Jurkat, Clone E6-1 (cell line): Measurements from ENCODE around the gene LRIG2.
"Not testable (repeated sequence)": the region's sequence is repeated elsewhere in the genome, so short reads cannot be mapped to it uniquely, and the experiment has no call there.

Experiments
- DNase-seq: peaks from one replicate; pipeline ENCODE4 v3.0.0-alpha.2; 2011; ENCODE audit warnings: low read depth, low spot score
- H3K4me3 ChIP-seq: 2 replicates; pipeline ENCODE4 v1.5.1; 2011; ENCODE audit warnings: mild to moderate bottlenecking, low read length, control low read depth, moderate library complexity

The LRIG2 gene

DNA sequence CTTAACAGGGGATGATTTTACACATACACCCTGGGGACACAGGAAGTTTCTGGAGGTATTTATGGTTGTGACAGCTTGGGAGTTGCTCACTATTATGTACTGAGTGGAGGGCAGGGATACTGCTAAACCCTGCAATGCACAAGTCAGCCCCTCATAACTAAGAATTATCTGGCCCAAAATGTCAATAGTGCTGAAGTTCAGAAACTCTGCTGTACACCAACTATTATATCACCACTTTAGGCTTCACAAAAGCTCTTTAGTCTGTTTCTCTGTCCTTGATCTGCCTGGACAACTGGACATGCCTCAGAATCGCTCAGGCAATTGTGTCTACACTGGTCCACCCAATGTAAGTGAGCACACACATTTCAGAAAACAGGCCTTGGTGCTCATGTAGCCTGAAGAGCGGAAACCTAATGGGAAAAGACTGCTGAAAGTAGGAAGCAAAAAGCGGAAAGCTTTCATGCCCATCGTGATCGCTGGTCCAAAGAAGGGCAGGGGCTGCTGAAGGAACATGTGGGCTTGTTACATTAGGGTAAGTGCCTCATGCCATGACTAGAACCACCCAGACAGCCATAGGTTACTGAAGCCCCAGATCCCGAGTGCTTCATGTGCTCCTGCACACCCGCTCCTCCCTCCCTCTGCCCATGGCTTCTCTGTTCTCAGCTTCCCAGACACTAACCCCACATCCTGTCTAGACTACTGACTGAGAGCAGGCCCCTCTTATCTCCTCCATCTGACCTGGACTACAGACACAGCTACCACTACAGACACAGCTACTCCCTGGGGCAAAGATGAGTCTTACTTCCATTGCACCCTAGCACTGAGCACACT is 73.5 kb downstream of the LRIG2 start:
- H3K4me3 ChIP-seq: no peak overlapping the region
- peak; percentile 88 for DNase-seq

DNA sequence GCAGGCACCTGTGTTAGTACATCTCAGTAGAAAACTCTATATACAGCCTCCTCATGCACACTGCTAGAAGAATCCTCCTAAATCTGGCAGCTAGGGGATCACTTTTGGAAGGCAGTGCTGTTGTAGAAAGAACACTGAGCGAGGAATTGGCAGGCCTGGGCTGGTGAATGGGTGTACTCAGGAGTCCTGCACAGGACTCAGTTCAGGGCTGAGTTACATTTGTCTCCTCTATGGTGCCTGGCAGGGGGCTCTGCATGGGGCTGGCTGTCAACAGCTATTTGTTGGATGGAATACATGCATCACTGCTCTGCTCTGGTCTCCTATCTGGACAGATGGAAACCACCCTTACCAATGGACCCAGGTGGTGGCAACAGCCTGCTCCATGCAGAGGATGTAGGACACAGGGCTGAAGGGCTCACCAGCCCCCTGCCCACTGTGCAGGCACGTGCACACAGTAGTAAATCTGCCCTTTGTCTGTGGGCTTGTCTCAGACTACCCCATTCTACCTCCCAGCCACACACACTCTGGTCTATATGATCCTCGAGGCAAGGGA is 74.2 kb downstream of the LRIG2 start:
- H3K4me3 ChIP-seq: no peak overlapping the region
- no peak for DNase-seq

DNA sequence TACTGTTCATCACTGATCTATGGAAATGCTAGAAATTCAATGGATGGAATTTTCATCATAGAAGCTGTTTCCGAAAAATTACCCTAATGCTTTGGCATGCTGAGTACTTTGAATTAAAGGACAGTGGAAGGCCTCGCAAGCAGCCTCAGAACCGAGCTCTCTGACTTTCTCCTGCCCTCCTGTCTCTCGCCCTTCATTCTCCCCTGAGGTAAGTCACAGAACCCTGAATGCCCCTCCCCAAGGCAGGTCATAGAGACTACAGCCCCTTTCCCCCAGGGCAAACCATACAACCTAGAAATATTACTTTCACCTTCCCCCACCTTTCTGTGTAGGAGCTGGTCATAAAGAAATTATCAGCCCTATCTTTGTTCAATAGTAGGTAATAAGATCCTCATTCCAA is 74.8 kb downstream of the LRIG2 start:
- DNase-seq: no peak
- H3K4me3 ChIP-seq: no peak overlapping the region

DNA sequence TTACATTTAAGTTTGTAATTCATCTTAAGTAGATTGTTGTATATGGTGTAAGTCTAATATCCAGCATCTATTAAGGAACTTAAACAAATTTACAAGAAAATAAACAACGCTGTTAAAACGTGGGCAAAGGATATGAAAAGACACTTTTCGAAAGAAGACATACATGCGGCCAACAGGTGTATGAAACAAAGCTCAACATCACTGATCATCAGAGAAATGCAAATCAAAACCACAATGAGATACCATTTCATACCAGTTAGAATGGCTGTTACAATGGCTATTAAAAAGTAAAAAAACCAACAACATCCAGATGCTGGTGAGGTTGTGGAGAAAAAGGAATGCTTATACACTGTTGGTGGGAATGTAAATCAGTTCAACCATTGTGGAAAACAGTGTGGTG is 77.5 kb downstream of the LRIG2 start:
- DNase-seq, H3K4me3 ChIP-seq: not testable (repeated sequence)

DNA sequence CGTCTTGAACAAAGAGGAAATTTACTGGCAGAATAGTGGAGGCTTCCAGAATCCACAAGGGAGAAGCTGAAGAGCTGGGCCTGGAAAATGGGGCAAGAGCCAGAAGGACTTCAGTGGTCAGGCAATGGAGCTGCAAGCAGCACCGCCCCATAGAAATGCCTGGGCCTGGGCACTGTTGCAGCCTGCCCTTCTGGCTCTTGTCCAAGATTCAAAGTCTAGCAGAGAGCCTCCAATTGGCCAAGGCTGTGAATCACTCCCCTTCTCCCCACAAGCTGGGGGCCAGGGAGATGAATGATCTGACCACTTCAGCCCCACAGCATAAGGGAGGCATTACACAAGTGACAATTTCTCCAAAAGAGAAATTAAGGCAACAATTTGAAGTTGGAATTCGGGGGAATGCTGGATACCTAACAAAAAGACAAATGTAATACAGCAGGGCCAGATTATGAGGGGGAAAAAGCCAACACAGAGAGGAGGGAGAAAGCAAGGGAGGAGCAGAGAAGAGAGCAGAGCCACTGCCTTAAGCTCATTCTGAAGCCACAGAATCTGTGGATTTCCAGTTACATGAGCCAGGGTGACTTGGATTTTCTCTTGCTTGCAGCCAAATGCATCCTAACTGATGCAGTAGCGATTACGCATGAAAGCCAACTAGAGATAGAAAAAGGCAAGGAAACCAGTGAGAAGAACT is 80.3 kb downstream of the LRIG2 start:
- no peak overlapping the region for H3K4me3 ChIP-seq
- DNase-seq: no peak

DNA sequence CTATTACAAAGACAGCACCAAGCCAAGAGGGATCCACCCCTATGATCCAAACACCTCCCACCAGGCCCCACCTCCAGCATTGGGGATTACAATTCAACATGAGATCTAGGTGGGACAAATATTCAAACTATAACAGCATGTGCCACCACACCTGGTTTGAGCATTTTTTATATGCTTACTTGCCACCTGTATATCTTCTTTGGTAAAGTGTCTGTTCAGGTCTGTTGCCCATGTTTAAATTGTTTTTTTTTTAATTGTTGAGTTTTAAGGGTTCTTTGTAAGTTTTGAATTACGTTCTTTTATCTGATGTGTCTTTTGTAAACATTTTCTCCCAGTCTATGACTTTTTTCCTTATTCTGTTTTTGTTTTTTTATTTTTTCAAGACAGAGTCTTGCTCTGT is 83.4 kb downstream of the LRIG2 start:
- no peak for DNase-seq
- H3K4me3 ChIP-seq: no peak overlapping the region

DNA sequence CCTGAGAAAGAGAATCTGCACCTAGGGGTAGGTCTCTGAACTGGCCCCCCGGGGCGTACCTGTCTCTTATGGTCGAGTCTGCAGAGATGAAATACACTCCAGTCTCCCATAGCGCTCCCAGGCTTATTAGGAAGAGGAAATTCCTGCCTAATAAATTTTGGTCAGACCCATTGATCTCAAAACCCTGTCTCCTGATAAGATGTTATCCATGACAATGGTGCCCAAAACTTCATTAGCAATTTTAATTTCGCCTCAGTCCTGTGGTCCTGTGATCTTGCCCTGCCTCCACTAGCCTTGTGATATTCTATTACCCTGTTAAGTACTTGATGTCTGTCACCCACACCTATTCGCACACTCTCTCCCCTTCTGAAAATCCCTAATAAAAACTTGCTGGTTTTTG is 85.7 kb downstream of the LRIG2 start:
- not testable (repeated sequence) for H3K4me3 ChIP-seq

DNA sequence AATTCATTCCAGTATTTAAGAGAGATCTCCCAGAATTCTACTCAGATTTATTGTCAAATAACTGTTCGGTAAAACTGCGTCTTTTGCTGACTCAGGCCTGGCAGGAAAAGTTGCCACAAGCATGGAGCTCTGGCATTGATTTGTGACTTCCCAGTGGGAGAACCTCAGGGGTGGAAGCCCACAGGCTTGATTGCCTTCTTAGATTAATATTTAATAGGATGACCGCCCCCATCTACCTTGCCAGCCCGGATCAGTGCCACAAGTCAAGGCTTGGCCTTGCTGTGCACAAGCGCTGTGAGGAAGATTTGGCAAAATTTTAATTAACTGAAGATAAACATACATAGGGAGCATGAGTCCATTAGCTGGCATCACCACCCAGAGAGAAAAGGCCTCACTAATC is 93.5 kb downstream of the LRIG2 start:
- no peak overlapping the region for H3K4me3 ChIP-seq
- DNase-seq: no peak

More for the DNA sequence above, 85.7 kb downstream of the LRIG2 start:
- not testable (repeated sequence) for DNase-seq

DNA sequence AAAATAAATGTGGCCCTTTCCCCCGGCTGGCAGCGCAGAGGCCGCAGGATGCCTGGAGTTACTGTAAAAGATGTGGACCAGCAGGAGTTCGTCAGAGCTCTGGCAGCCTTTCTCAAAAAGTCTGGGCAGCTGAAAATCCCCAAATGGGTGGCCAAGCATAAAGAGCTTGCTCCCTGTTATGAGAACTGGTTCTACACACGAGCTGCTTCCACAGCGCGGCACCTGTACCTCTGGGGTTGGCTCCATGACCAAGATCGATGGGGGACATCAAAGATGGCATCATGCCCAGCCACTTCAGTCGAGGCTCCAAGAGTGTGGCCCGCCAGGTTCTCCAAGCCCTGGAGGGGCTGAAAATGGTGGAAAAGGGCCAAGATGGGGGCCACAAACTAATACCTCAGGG is 95.9 kb downstream of the LRIG2 start:
- H3K4me3 ChIP-seq: no peak overlapping the region
- DNase-seq: no peak

DNA sequence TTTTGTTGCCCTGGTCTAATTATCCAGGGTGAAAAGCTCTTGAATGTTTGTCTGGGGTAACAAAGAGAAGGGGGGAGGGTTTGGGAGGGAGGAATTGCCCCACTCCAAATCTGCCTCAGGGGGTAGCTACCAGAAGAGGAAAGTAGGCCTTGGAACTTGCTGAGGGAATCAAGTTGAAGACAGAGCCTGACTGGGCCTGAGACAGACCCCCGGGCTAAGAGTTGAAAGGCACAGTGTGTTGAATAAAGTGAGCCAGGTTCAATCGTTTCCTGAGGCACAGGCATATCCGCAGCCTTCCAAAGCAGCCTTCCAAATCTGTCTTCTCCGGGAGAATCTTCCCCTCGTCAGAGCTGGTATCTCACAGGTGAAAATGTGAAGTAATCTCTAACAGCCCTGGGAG is 96.6 kb downstream of the LRIG2 start:
- no peak for DNase-seq
- no peak overlapping the region for H3K4me3 ChIP-seq

DNA sequence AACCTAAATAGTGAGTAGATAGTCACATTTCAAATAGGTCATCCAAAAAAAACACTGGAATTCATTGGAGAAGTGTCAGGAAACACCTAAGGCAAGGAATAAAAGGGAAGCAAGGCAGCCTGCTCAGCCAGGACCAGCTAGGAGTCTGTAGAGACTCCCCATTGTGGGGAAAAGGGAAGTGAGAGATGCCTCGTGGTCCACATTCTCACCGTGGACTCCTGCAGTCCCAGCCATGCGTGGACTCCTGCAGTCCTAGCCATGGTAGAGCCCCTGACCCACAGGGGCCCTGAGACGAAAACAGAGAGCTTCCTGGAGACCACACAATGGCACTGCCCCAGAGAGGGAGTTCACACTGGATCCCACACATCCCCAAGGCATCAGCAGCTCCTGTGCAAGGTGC is 97.5 kb downstream of the LRIG2 start:
- DNase-seq: no peak
- no peak overlapping the region for H3K4me3 ChIP-seq

DNA sequence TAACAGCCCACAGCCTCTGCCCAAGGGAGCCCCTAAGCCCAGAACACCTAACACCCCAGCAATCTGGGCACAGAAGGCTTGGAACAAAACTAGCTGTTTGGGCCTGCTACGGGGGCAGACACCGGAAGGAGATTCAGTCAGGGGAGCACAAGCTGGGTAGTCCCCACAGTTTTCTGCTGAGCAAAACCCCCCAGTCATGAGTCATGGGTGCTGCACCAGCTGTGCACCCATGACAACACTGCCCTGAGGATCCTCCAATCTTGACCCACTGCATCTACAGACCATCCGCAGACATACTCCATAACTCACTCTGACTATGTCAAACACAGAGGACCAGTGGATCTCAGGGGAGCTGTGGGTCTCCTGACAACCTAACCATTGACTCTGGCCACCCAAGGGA is 105.1 kb downstream of the LRIG2 start:
- no peak for DNase-seq
- no peak overlapping the region for H3K4me3 ChIP-seq

DNA sequence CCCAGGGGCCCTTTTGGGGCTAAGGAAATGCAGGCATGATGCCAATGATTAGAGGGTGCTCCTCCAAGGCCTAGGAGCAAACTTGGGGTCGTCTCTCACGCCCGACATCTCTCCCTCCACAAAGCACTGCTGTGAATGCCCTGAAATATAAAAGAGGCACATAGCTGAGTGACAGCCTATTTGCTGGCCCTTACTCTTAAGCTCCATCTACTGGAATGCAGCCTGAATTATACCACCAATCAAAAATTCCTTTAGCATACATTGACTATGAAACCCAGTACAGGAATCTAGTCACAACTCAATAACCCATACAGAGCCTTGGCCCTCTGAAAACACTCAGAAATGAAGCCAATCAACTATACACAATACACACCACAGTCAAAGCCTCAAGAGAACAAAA is 105.5 kb downstream of the LRIG2 start:
- DNase-seq: no peak
- H3K4me3 ChIP-seq: no peak overlapping the region
